ENCODE data around the gene CTBP1.

Gene CTBP1

DNA sequence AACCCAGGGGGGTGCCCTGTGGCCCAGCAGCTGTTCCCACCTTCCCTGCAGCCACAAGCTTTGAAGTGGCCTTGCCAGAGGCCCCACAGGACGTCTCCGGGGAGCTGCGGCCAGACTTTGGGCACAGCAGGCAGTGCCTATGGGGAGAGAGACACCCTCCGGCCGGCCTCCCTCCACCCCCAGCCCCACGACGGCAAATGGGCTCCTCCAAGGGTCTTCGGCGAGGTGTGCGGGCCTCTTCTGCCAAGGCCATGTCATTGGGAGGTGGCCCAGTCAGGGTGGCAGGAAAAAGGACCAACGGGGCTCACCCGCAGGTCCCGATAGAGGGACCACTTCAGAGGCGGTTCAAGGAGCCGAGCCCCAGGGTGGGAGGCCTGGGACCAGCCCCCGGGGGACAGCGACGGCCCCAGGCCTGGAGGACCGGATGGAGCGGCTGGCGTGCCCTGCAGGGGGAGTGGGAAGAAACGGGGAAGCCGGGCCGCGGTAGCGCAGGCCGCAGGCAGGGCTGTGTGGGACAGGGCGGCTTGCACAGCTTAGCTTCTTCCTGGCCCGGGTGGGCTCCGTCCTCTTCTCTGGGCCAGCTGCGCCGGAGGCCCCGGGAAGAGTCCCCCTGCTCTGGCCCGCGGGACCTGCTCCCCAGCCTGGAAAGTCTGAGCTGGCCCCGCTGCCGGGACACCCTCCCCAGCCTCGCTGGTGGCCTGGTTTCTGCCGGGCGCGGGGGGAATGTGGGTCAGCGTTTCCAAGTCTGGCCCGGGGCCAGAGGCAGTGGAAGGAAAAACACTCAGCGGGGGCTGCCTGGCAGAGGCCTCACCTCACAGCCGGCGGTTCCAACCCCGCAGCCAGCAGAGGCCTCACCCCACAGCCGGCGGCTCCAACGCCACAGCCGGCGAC is 54.7 kb downstream of the CTBP1 start:
- no peak for DNase-seq

DNA sequence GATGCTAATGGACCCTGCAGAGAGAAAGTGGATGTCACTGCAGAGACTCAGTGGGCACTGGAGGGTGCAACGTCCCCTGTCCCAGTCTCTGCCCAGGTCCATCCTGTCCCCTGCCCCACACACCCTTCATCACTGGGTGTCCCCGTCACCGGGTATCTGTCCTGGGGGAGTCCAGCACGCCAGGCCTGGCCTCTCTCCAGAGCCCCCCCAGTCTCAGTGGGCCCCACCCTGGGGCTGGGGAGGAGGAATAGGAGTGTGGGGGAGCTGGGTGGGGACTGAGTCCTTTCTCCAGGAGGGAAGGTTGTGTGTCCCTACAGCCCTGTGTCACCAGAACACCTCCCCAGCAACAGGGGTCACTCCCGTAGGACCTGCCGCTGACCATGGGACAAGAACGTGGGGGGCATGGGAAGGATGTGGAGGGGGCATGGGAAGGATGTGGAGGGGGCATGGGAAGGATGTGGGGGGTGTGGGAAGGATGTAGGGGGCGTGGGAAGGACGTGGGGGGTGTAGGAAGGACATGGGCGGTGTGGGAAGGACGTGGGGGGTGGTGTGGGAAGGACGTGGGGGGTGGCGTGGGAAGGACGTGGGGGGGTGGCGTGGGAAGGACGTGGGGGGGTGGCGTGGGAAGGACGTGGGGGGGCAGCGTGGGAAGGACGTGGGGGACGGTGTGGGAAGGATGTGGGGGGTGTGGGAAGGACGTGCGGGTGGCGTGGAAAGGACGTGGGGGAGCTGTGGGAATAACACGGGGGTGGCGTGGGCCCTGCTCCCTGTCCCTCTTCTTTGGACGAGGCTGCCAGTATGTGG is 55.5 kb downstream of the CTBP1 start:
- DNase-seq = no peak

DNA sequence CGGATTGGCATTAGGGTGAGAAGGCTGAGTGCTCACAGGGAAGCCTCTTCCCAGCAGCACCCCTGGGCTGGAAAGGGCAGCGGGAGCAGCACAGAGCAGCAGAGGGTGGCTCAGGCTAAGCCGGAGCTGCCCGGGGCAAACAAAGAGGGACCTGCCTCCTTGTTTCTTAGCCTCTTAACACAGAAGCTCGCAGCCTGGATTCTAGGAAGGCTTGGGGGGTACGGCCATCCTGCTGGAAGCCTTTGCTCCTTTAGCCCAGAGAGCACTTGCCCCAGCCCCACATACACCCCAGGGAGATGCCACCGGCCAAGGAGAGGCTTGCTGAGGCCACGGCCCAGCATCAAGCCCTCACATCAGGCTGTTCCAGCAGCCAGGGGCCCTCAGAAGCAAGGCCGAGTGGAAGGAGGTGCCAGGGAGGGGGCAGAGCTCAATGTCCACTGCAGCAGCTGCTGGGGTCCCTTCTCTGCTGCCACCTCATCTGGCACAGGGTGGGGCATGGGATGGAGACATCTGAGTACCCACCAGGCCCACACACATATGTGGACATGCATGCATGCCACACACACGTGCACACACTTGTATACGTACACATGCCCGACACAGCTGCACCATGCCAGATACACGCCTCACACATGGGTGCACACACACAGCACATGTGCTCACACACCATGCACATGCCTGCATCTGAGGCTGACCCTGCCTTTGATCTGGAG is 56.3 kb downstream of the CTBP1 start:
- DNase-seq = no peak

DNA sequence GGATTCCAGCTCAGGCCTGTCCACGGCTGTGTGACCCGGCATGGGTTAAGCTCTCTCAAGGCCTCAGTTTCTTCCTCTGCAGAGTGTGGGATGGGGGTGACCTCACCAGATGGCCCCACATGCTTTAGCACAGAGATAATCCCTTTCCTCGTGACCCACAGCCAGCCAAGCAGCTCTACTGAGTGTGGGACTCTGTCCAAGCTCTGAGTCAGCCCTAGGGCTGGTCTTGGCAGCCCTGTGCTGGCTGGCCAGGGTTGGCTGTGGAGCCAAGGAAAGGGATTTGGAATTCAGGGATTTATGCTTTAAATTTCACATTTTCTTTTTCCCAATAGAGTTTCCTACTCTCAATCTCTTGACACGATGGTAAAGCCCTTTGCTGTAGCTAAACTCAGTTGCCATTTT is 56.8 kb downstream of the CTBP1 start:
- DNase-seq = no peak

DNA sequence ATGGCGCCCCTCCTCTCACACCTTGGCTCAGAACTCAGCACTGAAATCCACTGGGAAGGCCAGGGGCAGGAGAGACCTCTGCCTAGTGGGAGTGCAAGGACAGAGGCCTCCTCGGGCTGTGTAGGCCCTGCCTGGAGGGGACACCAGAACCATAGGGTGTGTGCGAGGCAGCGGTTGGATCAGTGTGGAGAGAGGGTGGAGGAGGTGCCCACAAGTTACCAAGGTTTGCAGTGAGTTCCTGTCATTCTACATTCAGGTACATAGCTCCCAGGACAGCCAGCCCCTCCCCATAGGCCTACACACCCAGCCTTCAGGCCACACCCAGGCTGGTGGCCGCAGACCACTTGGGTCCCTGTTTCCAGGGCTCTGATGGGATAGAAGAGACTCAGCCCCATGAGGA is 57.3 kb downstream of the CTBP1 start:
- DNase-seq = no peak

DNA sequence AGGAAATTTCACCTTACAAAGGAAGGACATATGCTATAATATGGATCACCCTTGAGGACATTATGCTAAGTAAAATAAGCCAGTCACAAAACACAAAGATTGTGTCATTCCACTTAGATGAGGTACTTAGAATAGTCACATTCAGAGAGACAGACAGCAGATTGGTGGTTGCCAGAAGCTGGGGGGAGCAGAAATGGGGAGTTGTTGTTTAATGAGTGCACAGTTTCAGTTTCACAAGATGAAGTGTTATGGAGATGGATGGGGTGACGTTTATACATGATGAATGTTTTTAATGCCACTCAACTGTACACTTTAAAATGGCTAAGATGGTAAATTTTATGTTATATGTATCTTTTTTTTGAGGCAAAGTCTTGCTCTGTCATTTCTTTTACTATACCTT is 61.7 kb downstream of the CTBP1 start:
- DNase-seq = no peak

DNA sequence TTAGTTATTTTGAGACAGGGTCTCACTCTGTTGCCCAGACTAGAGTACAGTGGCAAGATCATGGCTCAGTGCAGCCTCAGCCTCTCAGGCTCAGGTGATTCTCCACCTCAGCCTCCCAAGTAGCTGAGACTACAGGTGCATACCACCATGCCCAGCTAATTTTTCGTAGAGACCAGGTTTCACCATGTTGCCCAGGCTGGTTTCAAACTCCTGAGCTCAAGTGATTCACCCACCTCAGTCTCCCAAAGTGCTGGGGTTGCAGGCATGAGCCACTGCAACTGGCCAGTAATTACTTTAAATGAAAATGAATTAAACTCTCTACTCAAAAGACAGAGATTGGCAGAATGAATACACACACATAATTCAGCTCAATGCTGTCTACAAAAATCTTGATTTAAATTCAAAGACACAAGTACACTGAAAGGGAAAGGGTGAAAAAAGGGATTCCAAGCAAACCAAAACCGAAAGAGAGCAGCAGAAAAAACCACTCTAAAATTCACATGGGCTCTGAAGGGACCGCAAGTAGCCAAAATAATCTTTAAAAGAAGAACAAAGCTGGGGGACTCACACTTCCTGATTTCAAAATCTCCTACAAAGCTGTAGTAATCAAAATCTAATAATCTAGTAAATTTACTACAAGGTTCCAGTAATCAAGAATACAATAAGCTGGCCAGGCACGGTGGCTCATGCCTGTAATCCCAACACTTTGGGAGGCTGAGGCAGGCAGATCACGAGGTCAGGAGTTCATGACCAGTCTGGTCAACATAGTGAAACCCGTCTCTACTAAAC is 64.8 kb downstream of the CTBP1 start:
- no peak for DNase-seq

DNA sequence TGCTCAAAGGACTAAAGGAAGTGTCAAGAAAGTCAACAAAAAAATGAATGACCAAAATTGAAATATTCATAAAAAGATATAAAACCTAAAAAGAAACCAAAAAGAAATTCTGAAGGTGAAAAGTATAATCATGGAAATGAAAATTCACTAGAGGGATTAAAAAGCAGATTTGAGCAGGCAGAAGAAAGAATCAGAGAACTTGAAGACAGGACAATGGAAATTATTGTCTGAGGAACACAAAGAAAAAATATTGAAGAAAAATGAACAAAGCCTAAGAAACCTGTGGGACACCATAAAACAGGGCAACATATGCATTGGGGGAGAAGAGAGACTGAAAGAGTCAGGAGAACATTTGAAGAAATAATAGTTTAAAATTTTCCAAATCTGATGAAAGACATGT is 66.6 kb downstream of the CTBP1 start:
- DNase-seq = no peak

DNA sequence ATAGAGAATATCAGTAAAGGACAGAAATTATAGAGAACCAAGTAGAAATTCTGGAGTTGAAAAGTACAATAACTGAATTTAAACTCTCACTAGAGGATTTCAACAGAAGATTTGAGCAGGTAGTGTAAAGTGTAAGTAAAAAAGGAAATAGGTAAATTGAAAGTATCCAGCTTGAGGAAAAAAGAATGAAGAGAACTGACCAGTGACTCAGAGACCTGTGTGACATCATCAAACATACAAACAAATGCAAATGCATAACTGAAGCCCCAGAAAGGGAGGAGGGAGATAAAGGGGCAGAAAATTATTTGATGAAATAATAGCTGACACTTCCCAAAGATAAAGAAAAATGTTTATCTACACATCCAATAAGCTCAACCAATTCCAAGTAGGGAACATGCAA is 68.3 kb downstream of the CTBP1 start:
- DNase-seq = no peak

DNA sequence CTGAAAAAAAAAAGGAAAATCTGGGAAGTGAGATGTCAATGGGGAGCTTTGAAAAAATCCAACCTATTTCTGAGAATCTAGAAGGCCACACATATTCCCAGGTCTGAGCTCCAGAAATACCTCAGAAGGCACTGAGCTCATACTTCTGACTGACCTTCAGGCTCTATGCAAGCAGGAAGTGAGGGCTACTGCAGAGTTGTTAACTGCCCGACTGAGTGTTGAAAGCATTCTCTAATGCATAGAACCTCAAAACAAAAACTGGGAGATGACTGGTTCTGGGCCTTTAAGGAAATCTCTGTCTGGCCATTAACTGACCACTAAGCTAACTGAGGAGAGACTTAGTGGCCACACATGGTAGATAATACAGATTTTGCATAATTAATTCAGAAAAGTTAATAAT is 69.0 kb downstream of the CTBP1 start:
- DNase-seq = no peak

DNA sequence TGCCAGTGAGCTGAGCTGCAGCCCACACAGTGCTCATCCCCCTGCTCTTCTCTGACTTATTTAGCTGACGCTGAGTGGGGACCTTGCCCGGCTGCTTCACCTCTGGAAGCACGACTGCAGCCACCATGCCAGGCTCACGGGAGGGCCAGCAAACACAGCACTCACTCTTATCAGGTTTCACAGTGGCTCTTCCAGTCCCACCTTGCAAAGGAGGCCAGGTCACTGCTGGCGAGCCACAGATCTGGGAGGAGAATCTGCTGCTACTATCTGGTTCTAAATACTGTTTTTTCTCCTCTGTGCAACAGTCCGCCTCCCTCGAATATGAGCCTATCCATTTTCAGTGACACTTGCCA is 69.9 kb downstream of the CTBP1 start:
- DNase-seq = no peak

DNA sequence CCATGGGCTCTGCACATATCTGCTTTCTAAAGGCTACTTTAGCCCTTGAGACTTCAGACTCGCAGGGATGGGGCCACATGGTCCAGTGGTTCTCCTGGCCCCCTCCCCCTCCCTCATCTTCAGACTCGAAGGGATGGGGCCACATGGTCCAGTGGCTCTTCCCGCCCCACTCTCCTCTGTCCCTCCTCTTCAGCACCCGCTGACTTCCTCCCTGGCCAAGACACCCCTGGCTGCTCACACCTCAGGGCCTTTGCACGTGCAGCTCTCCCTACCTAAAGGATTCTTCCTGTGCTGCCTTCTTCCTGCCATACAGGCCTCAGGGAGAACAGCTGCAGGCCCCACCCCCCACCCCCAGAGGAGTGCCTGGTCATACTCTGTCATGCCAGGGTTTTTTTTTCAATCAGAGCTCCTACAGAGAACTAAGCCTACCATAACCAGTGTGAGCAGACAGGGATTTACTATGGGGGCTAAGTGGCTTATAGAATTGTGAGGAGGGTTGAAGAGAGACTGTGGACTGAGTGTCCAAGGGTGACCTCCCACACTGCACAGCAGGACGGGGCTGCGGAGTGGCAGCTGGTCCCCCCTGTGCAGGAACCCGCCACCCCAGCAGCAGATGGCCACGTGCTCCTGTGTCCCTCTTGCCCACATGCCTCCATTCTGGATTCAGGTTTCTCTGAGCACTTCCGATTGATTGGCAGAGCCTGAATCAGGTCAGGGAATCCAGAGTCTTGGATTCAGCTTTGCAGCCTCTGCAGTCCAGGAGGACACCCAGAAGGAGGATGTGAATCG is 70.4 kb downstream of the CTBP1 start:
- DNase-seq = no peak

DNA sequence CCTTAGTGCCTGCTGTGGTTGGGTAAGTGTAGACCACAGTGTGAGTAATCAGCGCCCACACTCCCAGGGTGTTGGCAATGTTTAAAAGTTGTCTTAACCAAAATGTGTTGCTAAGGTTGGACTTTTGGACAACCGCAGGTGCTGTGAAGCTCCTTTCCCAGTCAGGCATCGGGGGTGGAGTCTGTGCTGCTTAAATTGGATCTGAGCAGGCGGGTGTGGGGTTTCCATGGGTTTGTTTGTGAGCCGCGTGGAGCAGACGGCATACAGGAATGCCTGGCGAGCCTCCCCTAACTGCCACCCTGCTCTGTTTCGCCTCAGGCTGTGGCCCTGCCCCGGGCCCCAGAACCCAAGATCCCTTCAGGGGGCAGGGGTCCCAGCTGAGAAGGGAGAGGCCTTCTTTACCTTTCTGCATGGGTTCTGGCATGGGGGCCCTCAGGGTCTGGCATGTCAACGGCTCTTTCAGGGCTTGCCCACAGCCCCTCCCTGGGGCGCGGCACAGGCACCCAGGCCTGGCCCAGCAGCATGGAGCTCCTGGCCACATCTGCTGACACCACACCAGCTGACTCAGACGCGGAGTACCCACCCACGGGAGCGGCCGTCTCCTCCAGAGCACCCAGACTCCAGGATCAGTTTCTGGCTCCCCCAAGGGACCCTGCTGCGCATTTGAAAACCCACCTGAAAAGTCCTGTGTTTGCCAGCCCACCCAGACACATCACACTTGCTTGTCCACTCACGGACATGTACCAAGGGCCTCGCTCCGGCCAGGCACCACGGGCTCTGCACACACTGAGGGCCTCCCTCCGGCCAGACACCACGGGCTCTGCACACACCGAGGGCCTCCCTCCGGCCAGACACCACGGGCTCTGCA is 71.4 kb downstream of the CTBP1 start:
- DNase-seq = no peak

DNA sequence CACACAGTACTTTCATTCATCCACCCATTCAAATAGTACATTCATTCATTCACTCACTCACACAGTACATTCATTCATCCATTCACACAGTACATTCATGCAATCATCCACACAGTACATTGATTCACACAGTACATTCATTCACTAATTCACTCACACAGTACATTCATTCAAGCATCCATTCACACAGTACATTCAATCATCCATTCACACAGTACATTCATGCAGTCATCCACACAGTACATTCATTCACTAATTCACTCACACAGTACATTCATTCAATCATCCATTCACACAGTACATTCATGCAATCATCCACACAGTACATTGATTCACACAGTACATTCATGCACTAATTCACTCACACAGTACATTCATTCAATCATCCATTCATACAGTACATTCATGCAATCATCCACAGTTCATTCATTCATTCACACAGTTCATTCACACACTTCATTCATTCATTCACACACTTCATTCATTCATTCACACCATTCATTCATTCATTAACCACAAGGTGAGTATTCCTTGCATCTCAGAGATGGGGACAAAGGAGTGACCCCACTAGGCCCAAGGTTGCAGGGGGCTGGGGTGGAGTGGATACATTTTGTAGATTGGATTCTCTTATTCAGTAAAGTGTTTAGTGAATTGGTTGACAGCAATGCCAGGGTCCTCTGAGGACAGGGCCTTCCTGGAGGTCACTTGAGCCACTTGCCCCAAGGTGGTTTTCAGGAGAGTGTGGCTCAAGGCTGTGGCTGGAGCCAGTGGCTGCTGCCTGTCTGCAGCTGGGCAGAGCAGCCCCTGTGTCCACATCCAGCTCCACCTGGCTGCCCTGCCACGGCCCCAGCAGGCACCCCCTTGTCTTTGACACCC is 72.3 kb downstream of the CTBP1 start:
- DNase-seq = no peak

DNA sequence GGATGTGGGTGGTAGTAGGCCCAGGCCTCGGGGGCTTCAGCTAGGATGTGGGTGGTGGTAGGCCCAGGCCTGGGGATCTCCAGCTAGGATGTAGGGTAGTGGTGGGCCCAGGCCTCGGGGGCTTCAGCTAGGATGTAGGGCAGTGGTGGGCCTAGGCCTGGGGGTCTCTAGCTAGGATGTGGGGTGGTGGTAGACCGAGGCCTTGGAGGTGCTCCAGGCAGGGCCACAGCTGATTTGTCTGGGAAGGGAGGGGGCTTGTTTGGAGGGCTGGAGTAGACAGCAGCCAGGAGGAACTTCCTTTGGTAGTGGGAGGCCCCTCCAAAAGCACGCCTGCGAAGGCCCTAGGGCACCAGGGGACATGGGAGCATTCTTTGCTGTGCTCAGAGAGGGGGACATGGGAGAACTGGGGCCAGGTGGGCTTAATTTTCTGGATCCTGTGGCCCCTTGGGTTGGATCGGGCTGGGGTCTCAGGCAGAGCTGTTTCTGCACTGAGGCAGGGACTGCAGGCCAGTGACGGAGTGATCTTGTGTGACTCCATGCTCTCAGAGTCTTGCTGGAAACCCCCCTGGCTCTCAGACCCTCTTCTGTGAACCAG is 73.2 kb downstream of the CTBP1 start:
- no peak for DNase-seq

DNA sequence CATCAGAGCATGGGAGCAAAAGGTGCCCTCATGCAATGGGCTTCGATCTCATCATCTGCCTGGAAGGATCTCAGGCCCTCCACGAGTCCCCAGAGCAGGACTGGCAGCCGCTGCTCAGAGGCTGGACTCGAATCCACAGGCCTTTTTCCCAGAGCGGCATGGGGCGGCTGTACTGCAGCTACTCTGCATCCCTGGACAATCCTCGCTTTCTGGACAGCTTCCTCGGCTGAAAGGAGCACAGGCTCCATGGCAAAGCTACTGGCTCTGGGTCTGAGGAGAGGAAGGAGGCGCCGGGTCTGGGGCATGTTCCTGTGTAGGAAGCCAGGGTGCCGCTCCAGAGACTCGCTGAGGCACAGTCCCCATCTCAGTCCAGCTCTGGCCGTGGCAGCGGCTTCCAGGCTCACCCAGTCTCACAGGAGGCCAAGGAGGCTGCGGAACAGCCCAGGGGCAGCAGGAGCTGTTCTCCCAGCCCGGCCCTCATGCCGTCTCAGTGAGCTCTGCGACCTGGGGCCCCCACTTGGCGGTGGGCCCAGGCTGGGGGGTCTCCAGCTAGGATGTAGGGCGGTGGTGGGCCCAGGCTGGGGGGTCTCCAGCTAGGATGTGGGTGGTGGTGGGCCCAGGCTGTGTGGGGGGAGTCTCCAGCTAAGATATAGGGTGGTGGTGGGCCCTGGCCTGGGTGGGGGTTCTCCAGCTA is 73.8 kb downstream of the CTBP1 start:
- no peak for DNase-seq

DNA sequence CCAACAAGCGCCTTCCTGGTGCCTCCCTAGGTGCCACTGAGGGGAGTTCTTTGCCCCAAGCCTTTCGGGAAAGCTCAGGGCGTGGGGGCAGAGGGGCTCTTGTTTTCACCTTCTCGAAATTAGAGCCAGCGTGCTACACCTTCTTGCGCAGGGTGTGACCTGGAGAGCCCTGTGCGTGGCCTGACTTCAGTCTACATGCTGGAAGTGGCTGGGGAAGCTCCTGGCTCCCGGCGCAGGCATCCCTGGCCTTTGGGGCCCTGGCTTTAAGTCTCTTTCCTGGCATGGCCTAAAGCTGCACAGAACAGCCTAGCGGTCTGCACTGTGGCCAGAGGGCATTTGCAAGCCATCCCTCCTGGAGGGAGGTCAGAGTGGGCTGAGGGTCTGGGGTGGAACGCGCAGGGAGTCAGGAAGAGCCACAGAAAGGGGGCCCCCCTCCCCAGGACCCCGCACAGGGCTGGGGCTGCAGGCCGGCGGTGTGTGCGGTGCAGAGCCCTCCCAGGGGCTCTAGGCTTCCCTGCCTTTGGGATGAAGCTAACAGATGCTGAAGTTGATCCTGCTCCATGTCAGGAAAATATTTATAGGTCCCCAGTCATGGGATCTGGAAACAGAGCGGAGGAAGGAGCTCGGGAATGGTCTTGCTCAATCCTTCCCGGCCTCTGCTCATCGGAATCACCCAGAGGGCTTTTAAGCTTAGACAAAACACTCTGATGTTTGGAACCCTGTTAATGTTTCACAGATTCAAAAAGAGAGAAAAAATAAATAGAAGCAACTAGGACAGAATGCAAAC is 75.8 kb downstream of the CTBP1 start:
- no peak for DNase-seq

All from effector CD8-positive, alpha-beta T cell (primary cell).